Measurements from ENCODE around the gene SLC25A33. TPM values are rescaled to one million over a fixed set of nuclear protein-coding genes. Genes with fewer than 3 reads are reported as not detected.

SLC25A33 gene
- polyA plus RNA-seq, 1 donor from 2014 or later = 19.1 TPM

GRCh38 chr1:9576903-9577302 lies 37.6 kb downstream of the SLC25A33 start:
- Histone ChIP-seq H2AFZ (ENCODE audit: low read depth, low read length) (no peak overlapping the region), H3K79me2 (replicated peaks; ENCODE audit: insufficient read depth, low read length) (no peaks in the 10 kb centered on the region), H3K9me3 (ENCODE audit: low read length) (no peaks in the 10 kb centered on the region), H3K4me3 (ENCODE audit: low read length) (no peak overlapping the region), H3K9me2 (ENCODE audit: insufficient read depth, low read length) (no peaks in the 10 kb centered on the region), H3K9ac (ENCODE audit: low read length) (no peak overlapping the region), H3K27me3 (ENCODE audit: insufficient read depth, low read depth, low read length) (no peaks in the 10 kb centered on the region), H3K36me3 (ENCODE audit: insufficient read depth, low read length) (no peaks in the 10 kb centered on the region), H3K4me2 (ENCODE audit: low read length) (no peak overlapping the region), H3F3A (ENCODE audit: insufficient read depth, low read length, poor library complexity, severe bottlenecking) (no peaks in the 10 kb centered on the region), H4K20me1 (ENCODE audit: insufficient read depth) (no peaks in the 10 kb centered on the region), H3K27ac (ENCODE audit: low read length) (no peak overlapping the region)
- no peak for TF ChIP-seq MXI1 (conservative IDR thresholded peaks at IDR 0.05; ENCODE audit: poor library complexity, severe bottlenecking)
- no peak for TF ChIP-seq TAF1 (IDR thresholded peaks at IDR 0.05; ENCODE audit: low read depth)
- TF ChIP-seq RAD21 (conservative IDR thresholded peaks at IDR 0.05) = no peak
- no peak for TF ChIP-seq EP300 (conservative IDR thresholded peaks at IDR 0.05; ENCODE audit: poor library complexity, severe bottlenecking)
- TF ChIP-seq REST (IDR thresholded peaks at IDR 0.05; ENCODE audit: borderline replicate concordance) = no peak
- TF ChIP-seq POLR2AphosphoS5 (IDR thresholded peaks at IDR 0.05) = no peak
- TF ChIP-seq EZH2 (IDR thresholded peaks at IDR 0.05; ENCODE audit: borderline replicate concordance, insufficient read depth, low read length, poor library complexity, severe bottlenecking) = no peak
- no peak for TF ChIP-seq SMC3 (conservative IDR thresholded peaks at IDR 0.05; ENCODE audit: poor library complexity)
- TF ChIP-seq CTCF (IDR thresholded peaks at IDR 0.05; ENCODE audit: poor library complexity, severe bottlenecking) = no peak

GRCh38 chr1:9577423-9577822 lies 38.2 kb downstream of the SLC25A33 start:
- Histone ChIP-seq H3K27ac (ENCODE audit: low read length) (no peak overlapping the region), H3K4me2 (ENCODE audit: low read length) (no peak overlapping the region), H4K20me1 (ENCODE audit: insufficient read depth) (no peaks in the 10 kb centered on the region), H3K36me3 (ENCODE audit: insufficient read depth, low read length) (no peaks in the 10 kb centered on the region), H3K9me2 (ENCODE audit: insufficient read depth, low read length) (no peaks in the 10 kb centered on the region), H2AFZ (ENCODE audit: low read depth, low read length) (no peak overlapping the region), H3K9ac (ENCODE audit: low read length) (no peak overlapping the region), H3K79me2 (replicated peaks; ENCODE audit: insufficient read depth, low read length) (no peaks in the 10 kb centered on the region), H3K9me3 (ENCODE audit: low read length) (no peaks in the 10 kb centered on the region), H3F3A (ENCODE audit: insufficient read depth, low read length, poor library complexity, severe bottlenecking) (no peaks in the 10 kb centered on the region), H3K27me3 (ENCODE audit: insufficient read depth, low read depth, low read length) (no peaks in the 10 kb centered on the region), H3K4me3 (ENCODE audit: low read length) (no peak overlapping the region)
- TF ChIP-seq EZH2 (IDR thresholded peaks at IDR 0.05; ENCODE audit: borderline replicate concordance, insufficient read depth, low read length, poor library complexity, severe bottlenecking) = no peak

- Histone ChIP-seq H3K27me3 (ENCODE audit: insufficient read depth, low read depth, low read length) (no peaks in the 10 kb centered on the region), H2AFZ (ENCODE audit: low read depth, low read length) (no peak overlapping the region), H3F3A (ENCODE audit: insufficient read depth, low read length, poor library complexity, severe bottlenecking) (no peaks in the 10 kb centered on the region), H4K20me1 (ENCODE audit: insufficient read depth) (no peaks in the 10 kb centered on the region), H3K27ac (ENCODE audit: low read length) (no peak overlapping the region), H3K79me2 (replicated peaks; ENCODE audit: insufficient read depth, low read length) (no peaks in the 10 kb centered on the region), H3K36me3 (ENCODE audit: insufficient read depth, low read length) (no peaks in the 10 kb centered on the region), H3K9me2 (ENCODE audit: insufficient read depth, low read length) (no peaks in the 10 kb centered on the region), H3K9ac (ENCODE audit: low read length) (no peak overlapping the region), H3K4me2 (ENCODE audit: low read length) (no peak overlapping the region), H3K4me3 (ENCODE audit: low read length) (no peak overlapping the region), H3K9me3 (ENCODE audit: low read length) (no peaks in the 10 kb centered on the region)
- TF ChIP-seq TAF1 (IDR thresholded peaks at IDR 0.05; ENCODE audit: low read depth) = no peak
- no peak for TF ChIP-seq POLR2AphosphoS5 (IDR thresholded peaks at IDR 0.05)
- no peak for TF ChIP-seq RAD21 (conservative IDR thresholded peaks at IDR 0.05)
- TF ChIP-seq MXI1 (conservative IDR thresholded peaks at IDR 0.05; ENCODE audit: poor library complexity, severe bottlenecking) = no peak
- no peak for TF ChIP-seq SMC3 (conservative IDR thresholded peaks at IDR 0.05; ENCODE audit: poor library complexity)
- no peak for TF ChIP-seq EP300 (conservative IDR thresholded peaks at IDR 0.05; ENCODE audit: poor library complexity, severe bottlenecking)
- no peak for TF ChIP-seq CTCF (IDR thresholded peaks at IDR 0.05; ENCODE audit: poor library complexity, severe bottlenecking)
- TF ChIP-seq EZH2 (IDR thresholded peaks at IDR 0.05; ENCODE audit: borderline replicate concordance, insufficient read depth, low read length, poor library complexity, severe bottlenecking) = no peak
- TF ChIP-seq REST (IDR thresholded peaks at IDR 0.05; ENCODE audit: borderline replicate concordance) = no peak
Measured at GRCh38 chr1:9580942-9581341, 41.7 kb downstream of the SLC25A33 start.

All from neural cell (in vitro differentiated cells).